NCI-H1436 (cell line): ENCODE results near the gene PCDHB7.
"Not testable (repeated sequence)": the region's sequence is repeated elsewhere in the genome, so short reads cannot be mapped to it uniquely, and the experiment has no call there.

Experiments used
- DNase-seq: peaks from one replicate; lab custom pipeline; 2025; lab: John Stamatoyannopoulos, UW

PCDHB7 gene

GRCh38 chr5:141224844-141225243 lies 52.4 kb downstream of the PCDHB7 start:
- DNase-seq: not testable (repeated sequence)

GRCh38 chr5:141225421-141225820 lies 53.0 kb downstream of the PCDHB7 start:
- not testable (repeated sequence) for DNase-seq
